NCI-H2227 (cell line): ENCODE data around the gene TNFAIP1.
"Not testable (repeated sequence)": the region's sequence is repeated elsewhere in the genome, so short reads cannot be mapped to it uniquely, and the experiment has no call there.

Source experiments
- DNase-seq: peaks from one replicate; lab custom pipeline; 2025; ENCODE audit not compliant: unreplicated experiment; lab: John Stamatoyannopoulos, UW

TNFAIP1 gene

GRCh38 chr17:28324267-28324745 is 11.3 kb upstream of the TNFAIP1 start:
- DNase-seq: peak; percentile 16

GRCh38 chr17:28324781-28325180 is 10.8 kb upstream of the TNFAIP1 start:
- DNase-seq: no peak

- DNase-seq: no peak
Measured at GRCh38 chr17:28325211-28325610, 10.3 kb upstream of the TNFAIP1 start.

DNA sequence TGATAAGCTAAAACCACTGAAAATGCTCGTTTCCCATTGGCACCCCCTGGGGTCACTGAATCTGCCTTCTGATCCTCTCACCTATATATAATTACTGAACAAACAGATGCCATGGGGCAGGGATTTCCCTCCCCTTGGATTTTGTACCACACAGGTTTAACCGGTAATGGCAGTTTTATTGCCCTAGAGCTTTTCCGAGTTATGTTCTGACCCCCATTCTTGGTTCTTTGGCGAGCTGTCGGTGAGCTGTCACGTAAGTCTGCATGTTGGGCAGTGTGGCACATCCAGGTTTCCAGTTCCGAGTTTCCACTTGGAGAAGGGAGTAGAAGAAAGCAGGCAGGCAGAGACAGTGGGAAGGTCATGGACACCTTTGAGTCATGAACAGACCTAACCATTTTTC is 9.4 kb upstream of the TNFAIP1 start:
- DNase-seq: no peak

GRCh38 chr17:28327031-28327607 is 8.4 kb upstream of the TNFAIP1 start:
- no peak for DNase-seq

- no peak for DNase-seq
Measured at GRCh38 chr17:28327709-28328108, 7.9 kb upstream of the TNFAIP1 start.

GRCh38 chr17:28328325-28328724 is 7.2 kb upstream of the TNFAIP1 start:
- no peak for DNase-seq

DNA sequence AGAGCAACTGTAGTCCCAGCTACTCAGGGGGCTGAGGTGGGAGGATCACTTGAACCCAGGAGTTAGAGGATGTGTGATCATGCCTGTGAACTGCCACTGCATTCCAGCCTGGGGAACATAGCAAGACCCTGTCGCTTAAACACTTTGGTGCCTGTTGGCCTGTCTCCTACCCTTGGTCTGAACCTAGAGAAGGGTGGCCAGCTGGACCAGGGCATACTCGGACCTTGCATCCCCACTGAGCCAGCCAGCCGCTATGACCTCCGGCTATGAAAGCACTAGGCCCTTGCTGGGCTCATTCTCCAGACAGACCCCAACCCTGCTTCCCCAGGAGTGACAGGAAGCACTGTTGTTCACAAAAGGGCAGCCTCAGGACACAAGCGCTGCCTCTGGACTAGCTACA is 4.9 kb upstream of the TNFAIP1 start:
- DNase-seq: no peak

GRCh38 chr17:28331891-28332420 is 3.6 kb upstream of the TNFAIP1 start:
- DNase-seq: no peak

GRCh38 chr17:28333083-28333746 is 2.3 kb upstream of the TNFAIP1 start:
- DNase-seq: no peak

- no peak for DNase-seq
Measured at GRCh38 chr17:28334171-28334570, 1.4 kb upstream of the TNFAIP1 start.

DNA sequence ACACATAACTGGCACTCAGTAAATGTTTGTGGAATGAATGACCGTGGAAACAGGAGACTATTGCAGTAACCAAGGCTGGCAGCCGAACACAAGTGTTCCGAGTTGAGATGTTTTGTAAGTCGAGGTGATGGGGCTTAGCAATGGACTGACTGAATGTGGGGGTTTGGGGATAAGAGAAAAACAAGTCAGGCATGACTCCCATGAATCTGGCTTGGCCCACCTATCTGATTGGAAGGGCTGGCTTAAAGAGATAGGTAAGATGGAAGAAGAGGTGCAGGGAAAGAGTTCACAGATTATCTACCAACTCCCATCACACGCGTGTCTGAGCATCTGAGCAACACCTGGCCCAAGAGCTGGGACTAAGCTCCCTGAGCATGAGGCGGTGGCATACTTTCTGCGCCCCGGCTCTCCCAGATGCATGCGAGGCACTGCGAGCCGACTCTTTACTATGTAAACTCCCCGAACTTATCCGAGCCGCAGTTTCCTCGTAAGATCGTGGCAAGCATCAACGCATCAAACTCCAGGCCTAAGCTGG is 828 bp upstream of the TNFAIP1 start:
- DNase-seq: no peak

GRCh38 chr17:28335959-28336871 is 654 bp downstream of the TNFAIP1 start:
- peak; percentile 72 for DNase-seq

- DNase-seq: no peak
Measured at GRCh38 chr17:28338056-28338768, 2.7 kb downstream of the TNFAIP1 start.

DNA sequence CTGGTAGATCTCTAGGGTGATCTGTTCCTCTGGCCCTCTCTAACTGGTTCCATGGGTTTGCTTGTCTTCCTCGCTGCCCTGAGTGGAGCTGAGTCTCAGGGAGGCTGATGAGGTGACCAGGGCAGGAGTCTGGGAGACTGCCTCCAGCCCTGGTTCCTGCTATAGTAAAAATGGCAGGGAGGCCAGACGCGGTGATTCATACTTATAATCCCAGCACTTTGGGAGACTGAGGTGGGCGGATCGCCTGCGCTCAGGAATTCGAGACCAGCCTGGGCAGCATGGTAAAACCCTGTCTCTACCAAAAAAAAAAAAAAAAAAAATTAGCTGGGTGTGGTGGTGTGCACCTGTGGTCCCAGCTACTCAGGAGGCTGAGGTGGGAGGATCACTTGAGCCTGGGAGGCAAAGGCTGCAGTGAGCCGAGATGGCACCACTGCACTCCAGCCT is 3.2 kb downstream of the TNFAIP1 start:
- DNase-seq: not testable (repeated sequence)

GRCh38 chr17:28339431-28339830 is 3.9 kb downstream of the TNFAIP1 start:
- no peak for DNase-seq

- no peak for DNase-seq
Measured at GRCh38 chr17:28340374-28340773, 4.8 kb downstream of the TNFAIP1 start.

DNA sequence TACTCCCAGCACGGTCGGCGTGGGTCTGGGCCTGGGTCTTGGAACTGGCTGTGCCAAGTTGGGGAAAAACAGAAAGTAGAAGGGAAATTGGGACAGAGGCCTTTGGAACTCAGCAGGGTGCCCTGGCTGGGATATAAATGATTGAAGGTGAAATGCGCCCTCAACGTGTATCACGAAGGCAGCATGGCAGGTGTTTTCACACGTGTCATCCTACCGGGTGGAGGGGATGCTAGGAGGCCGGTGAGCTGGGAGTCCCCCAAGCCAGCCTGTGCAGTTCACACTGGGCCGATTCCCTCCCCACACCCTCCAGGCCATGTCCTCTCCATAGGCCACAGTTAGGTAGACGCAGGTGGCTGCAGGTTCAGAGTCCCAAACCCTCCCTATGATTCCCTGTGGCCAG is 6.0 kb downstream of the TNFAIP1 start:
- no peak for DNase-seq

- no peak for DNase-seq
Measured at GRCh38 chr17:28342313-28342712, 6.8 kb downstream of the TNFAIP1 start.

DNA sequence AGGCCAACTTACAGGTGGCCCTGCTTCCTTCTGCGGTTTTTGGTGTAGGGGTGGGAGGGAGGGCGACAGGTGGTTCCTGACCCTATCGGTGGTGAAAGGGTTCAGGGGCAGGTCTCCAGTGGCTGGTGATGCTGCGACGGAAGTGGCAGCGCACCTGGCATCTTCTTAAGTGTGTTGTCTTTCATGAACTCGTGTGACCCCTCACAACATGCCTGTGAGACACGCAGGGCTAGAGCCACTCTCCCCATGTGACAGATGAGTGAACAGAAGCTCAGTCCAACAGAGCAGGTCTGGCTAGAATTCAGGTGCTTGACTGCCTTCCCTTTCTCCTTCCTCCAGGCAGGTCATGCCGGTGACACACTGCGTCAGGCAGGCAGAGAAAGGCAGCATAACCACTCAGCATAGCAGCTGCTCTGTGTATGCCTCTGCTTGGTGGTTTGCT is 8.0 kb downstream of the TNFAIP1 start:
- no peak for DNase-seq

GRCh38 chr17:28344011-28344410 is 8.4 kb downstream of the TNFAIP1 start:
- no peak for DNase-seq
